Measurements from ENCODE around the gene KRTAP10-1.

KRTAP10-1 gene

DNA sequence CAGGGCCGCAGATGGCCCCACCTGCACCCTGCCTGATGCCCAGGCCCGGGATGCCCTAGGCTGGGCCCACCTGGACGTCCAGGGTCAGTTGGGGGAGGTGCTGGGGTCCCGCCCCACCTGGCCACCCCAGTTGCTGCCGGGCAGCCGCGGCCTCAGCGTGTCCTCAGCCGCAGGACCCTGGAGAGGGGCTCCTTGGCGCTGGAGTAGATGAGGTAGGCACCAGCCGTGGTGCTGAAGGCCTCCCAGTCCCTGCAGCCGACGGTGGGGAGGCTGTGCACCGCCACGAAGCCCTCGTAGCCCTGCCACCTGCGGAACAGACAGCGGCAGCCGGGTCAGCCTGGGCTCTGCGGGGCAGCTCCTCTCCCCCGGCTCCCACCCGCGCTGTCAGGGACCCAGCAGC, 40.4 kb downstream of the KRTAP10-1 start:
- H3K4me3 ChIP-seq (ENCODE audit: low read length) = no peak overlapping the region
- no peak overlapping the region for H3K4me2 ChIP-seq (ENCODE audit: low read length)
- H3K27ac ChIP-seq (ENCODE audit: low read length) = no peak overlapping the region
- no peaks in the 10 kb centered on the region for H4K20me1 ChIP-seq (ENCODE audit: insufficient read depth, low read length)
- no peaks in the 10 kb centered on the region for H3K9me3 ChIP-seq (ENCODE audit: insufficient read depth, low read length)
- H3K9ac ChIP-seq (ENCODE audit: low read length) = no peak overlapping the region
- H2AFZ ChIP-seq (ENCODE audit: low read depth, low read length) = no peak overlapping the region
- H3K36me3 ChIP-seq (replicated peaks; ENCODE audit: low read depth, low read length) = no peaks in the 10 kb centered on the region
- H3K4me1 ChIP-seq (ENCODE audit: low read length) = no peaks in the 10 kb centered on the region
- no peaks in the 10 kb centered on the region for H3K79me2 ChIP-seq (ENCODE audit: low read length)
- peaks cover 3% of the 10 kb centered on the region; the same call in 1 of the 2 replicates for H3K27me3 ChIP-seq (ENCODE audit: low read depth, low read length)
- no peak for TF ChIP-seq EZH2phosphoT487 (IDR thresholded peaks at IDR 0.05; ENCODE audit: low read depth)
- TF ChIP-seq, protein P1, sequence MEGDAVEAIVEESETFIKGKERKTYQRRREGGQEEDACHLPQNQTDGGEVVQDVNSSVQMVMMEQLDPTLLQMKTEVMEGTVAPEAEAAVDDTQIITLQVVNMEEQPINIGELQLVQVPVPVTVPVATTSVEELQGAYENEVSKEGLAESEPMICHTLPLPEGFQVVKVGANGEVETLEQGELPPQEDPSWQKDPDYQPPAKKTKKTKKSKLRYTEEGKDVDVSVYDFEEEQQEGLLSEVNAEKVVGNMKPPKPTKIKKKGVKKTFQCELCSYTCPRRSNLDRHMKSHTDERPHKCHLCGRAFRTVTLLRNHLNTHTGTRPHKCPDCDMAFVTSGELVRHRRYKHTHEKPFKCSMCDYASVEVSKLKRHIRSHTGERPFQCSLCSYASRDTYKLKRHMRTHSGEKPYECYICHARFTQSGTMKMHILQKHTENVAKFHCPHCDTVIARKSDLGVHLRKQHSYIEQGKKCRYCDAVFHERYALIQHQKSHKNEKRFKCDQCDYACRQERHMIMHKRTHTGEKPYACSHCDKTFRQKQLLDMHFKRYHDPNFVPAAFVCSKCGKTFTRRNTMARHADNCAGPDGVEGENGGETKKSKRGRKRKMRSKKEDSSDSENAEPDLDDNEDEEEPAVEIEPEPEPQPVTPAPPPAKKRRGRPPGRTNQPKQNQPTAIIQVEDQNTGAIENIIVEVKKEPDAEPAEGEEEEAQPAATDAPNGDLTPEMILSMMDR (IDR thresholded peaks at IDR 0.05; ENCODE audit: low read depth, low read length) = no peak

DNA sequence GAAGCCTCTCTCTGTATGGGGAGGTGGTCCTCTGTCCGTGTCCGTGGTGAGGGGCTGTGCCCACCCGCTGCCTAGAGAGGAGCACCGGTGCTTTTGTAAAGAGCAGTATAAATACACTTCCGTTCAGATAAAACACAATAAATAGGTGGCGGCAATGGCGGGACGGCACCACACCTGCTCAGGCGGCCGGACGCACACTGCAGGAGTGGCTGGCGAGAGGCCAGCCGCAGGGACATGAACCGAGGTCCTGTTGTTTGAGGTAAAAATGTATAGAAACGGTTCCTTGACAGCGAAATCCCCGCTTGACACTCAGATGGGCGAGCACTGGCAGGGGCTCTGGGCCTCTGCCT, 40.8 kb downstream of the KRTAP10-1 start:
- H3K4me1 ChIP-seq (ENCODE audit: low read length) = no peaks in the 10 kb centered on the region
- no peaks in the 10 kb centered on the region for H3K9me3 ChIP-seq (ENCODE audit: insufficient read depth, low read length)
- H3K27me3 ChIP-seq (ENCODE audit: low read depth, low read length) = peaks cover 3% of the 10 kb centered on the region; the same call in 1 of the 2 replicates
- TF ChIP-seq EZH2phosphoT487 (IDR thresholded peaks at IDR 0.05; ENCODE audit: low read depth) = no peak
- TF ChIP-seq, protein P1 (IDR thresholded peaks at IDR 0.05; ENCODE audit: low read depth, low read length) = no peak
- H3K4me3 ChIP-seq (ENCODE audit: low read length) = no peak overlapping the region
- no peaks in the 10 kb centered on the region for H3K79me2 ChIP-seq (ENCODE audit: low read length)
- no peak overlapping the region for H3K27ac ChIP-seq (ENCODE audit: low read length)
- no peak overlapping the region for H3K9ac ChIP-seq (ENCODE audit: low read length)
- H3K4me2 ChIP-seq (ENCODE audit: low read length) = no peak overlapping the region
- no peak overlapping the region for H2AFZ ChIP-seq (ENCODE audit: low read depth, low read length)
- H3K36me3 ChIP-seq (replicated peaks; ENCODE audit: low read depth, low read length) = no peaks in the 10 kb centered on the region
- no peaks in the 10 kb centered on the region for H4K20me1 ChIP-seq (ENCODE audit: insufficient read depth, low read length)

DNA sequence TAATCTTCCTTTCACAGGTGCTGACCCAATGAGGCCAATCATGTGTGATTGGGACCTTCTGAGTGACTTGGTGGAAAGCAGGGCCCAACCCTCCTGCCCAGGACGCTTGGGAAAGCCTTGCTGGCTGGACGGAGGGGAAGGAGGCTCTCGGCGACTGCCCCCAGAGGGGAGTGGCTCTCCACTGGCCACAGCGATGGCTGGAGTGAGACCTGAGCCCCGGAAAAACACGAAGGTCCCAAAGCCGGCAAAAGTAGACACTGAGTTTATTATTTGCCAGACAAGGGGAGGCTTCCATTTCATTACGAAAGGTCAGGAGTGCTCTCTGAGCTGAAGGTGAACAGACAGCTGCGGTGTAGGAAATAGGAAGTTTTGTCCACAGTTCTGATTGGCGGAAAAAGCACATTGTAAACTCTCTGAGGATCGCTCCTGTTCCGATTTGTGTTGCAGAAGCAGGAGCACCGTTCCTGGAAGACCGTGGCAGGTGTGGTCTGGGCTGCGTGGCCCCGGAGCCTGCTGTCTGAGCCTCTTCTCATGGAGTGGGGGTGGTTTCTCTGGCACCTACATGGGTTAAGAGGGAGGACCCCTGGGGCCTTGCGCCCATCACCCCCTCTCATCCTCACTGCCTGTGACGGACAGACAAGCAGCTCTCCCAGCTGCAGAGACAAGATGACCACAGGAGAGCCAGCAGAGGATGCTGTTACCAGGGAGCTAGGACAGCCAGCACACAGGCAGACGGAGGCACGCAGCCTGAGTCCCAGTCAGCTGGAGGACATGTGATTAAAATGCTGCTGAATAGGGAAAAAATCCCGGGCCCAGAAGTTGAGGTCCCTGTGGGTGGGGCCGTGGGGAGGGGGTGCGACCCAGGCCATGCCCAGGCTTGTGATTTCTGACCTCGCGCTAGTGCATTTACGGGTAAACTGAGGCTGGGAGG, 41.5 kb downstream of the KRTAP10-1 start:
- H3K4me1 ChIP-seq (ENCODE audit: low read length) = no peaks in the 10 kb centered on the region
- no peak overlapping the region for H3K4me3 ChIP-seq (ENCODE audit: low read length)
- peaks cover 3% of the 10 kb centered on the region; the same call in 1 of the 2 replicates for H3K27me3 ChIP-seq (ENCODE audit: low read depth, low read length)
- no peak overlapping the region for H2AFZ ChIP-seq (ENCODE audit: low read depth, low read length)
- no peak overlapping the region for H3K27ac ChIP-seq (ENCODE audit: low read length)
- no peaks in the 10 kb centered on the region for H4K20me1 ChIP-seq (ENCODE audit: insufficient read depth, low read length)
- TF ChIP-seq EZH2phosphoT487 (IDR thresholded peaks at IDR 0.05; ENCODE audit: low read depth) = no peak
- TF ChIP-seq, protein P1 (IDR thresholded peaks at IDR 0.05; ENCODE audit: low read depth, low read length) = no peak
- H3K4me2 ChIP-seq (ENCODE audit: low read length) = no peak overlapping the region
- no peaks in the 10 kb centered on the region for H3K79me2 ChIP-seq (ENCODE audit: low read length)
- no peak overlapping the region for H3K9ac ChIP-seq (ENCODE audit: low read length)
- no peaks in the 10 kb centered on the region for H3K9me3 ChIP-seq (ENCODE audit: insufficient read depth, low read length)
- H3K36me3 ChIP-seq (replicated peaks; ENCODE audit: low read depth, low read length) = no peaks in the 10 kb centered on the region

DNA sequence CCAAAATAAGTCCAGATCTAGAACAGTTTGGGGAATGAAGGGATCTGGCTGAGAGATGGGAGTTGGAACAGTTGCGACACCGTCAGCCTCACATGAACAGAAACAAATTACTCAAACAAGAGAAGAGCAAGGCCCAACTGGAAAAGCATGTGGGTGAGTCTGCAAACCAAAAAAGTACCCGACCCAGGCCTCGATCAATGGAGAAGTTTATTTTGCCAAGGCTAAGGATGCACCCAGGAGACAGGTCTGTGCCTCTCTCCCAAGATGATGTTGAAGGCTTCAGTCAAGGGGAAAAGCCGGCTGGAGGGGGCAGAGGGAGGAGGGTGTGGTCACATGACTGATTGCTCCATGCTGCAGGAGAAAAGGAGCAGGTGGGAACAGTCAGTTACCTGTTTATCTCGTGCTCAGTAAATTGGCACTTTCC, 42.3 kb downstream of the KRTAP10-1 start:
- TF ChIP-seq, protein P1 (IDR thresholded peaks at IDR 0.05; ENCODE audit: low read depth, low read length) = no peak
- no peak for TF ChIP-seq EZH2phosphoT487 (IDR thresholded peaks at IDR 0.05; ENCODE audit: low read depth)
- H4K20me1 ChIP-seq (ENCODE audit: insufficient read depth, low read length) = no peaks in the 10 kb centered on the region
- no peak overlapping the region for H3K4me2 ChIP-seq (ENCODE audit: low read length)
- H3K36me3 ChIP-seq (replicated peaks; ENCODE audit: low read depth, low read length) = no peaks in the 10 kb centered on the region
- H3K9me3 ChIP-seq (ENCODE audit: insufficient read depth, low read length) = no peaks in the 10 kb centered on the region
- no peaks in the 10 kb centered on the region for H3K4me1 ChIP-seq (ENCODE audit: low read length)
- no peak overlapping the region for H3K27ac ChIP-seq (ENCODE audit: low read length)
- no peak overlapping the region for H3K4me3 ChIP-seq (ENCODE audit: low read length)
- H2AFZ ChIP-seq (ENCODE audit: low read depth, low read length) = no peak overlapping the region
- H3K9ac ChIP-seq (ENCODE audit: low read length) = no peak overlapping the region
- H3K79me2 ChIP-seq (ENCODE audit: low read length) = no peaks in the 10 kb centered on the region
- peaks cover 3% of the 10 kb centered on the region; the same call in 1 of the 2 replicates for H3K27me3 ChIP-seq (ENCODE audit: low read depth, low read length)
